Sciatic nerve (tissue), 2 donors: ENCODE data around the gene LRRC8C. TPM values are rescaled to one million over a fixed set of nuclear protein-coding genes. Genes with fewer than 3 reads are reported as not detected.
"Not testable (repeated sequence)": the region's sequence is repeated elsewhere in the genome, so short reads cannot be mapped to it uniquely, and the experiment has no call there.

Source experiments
- ATAC-seq: fragments of 200-7000 bp; cut with Tn5 transposase; one replicate; pipeline ENCODE4 v1.9.1; 2020; ENCODE audit warnings: mild to moderate bottlenecking, moderate library complexity
- DNase-seq: peaks from one replicate; pipeline ENCODE4 v3.0.0-alpha.2; 2020; ENCODE audit warnings: low spot score
- intact Hi-C: fragments of 100-400 bp; cut with DNase I; formaldehyde crosslinking; loops from one replicate; pipeline ENCODE4 v1.14.2; 2022
- total RNA-seq: library from RNA; stranded (reverse); fragmentation: NEBNext Ultra II Directional; extraction: Animal tissue kit (Norgen Biotek cat#: 25700); gene quantifications from one replicate; pipeline ENCODE4 v1.2.1, GENCODE V29; 2021
- donor health status: DM: no; HTN: no; CAD: no.
- donor health status: DM: no; HTN: no; CAD: no.

LRRC8C gene
- total RNA-seq, 1 donor from 2014 or later: 19.6 TPM

- no peak for DNase-seq
- intact Hi-C loops: no loop called here
- no peak for ATAC-seq
These were observed 57.7 kb downstream of the LRRC8C start for GRCh38 chr1:89690595-89690994.

DNA sequence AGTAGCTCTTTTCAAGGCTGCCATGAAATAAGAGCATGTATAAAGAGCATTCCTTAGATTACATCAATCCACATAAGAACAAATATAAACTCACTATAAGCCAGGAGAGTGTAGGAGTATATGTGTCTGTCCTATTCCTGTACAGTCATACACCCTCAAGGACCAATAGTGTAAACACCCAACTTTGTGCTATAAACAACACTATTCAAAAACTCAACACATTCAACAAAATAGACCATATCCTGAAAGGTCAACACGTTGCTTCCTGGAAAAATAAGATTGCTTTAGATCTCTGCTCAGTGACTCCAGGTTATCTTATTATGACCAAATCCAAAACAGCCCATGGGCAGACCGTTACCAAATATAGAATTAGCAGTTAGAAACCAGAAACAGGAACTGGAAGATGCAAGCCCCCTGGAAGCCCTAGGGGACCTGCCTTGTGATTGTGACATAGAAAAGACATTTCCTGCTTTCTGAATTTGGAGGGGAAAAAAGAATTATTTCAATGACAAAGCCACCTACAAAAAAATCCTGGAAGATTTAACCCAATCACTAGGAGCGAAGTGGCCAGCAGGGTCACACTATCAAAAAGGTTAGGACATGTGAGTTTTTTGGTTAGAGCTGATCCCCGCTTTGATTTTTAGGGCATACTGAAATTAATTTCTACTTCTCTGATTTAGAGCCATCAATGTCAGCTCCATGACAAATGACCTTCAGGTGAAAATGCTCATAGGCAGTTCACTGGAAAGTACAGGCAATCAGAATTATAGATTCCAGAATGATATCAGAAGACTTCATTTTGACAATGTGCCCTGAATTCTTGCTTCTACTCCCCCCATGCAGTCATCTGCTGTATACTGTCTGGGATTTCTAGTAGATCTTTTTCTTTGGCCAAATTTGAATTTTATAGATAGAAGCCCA, 59.9 kb downstream of the LRRC8C start:
- intact Hi-C loops: no loop called here
- ATAC-seq: peak; percentile 67

GRCh38 chr1:89695847-89696246, 62.9 kb downstream of the LRRC8C start:
- no peak for DNase-seq
- intact Hi-C loops: no loop called here
- ATAC-seq: no peak

More for the DNA sequence above, 59.9 kb downstream of the LRRC8C start:
- no peak for DNase-seq

GRCh38 chr1:89697383-89697782, 64.5 kb downstream of the LRRC8C start:
- intact Hi-C loops: no loop called here
- no peak for DNase-seq
- no peak for ATAC-seq

- ATAC-seq: no peak
- no peak for DNase-seq
- intact Hi-C loops: no loop called here
These were observed 65.2 kb downstream of the LRRC8C start for GRCh38 chr1:89698020-89698560.

GRCh38 chr1:89698624-89699023, 65.7 kb downstream of the LRRC8C start:
- no peak for DNase-seq
- ATAC-seq: no peak
- intact Hi-C loops: no loop called here

- ATAC-seq (no peak), DNase-seq (no peak)
- intact Hi-C loops: no loop called here
These were observed 66.6 kb downstream of the LRRC8C start for GRCh38 chr1:89699451-89699986.

DNA sequence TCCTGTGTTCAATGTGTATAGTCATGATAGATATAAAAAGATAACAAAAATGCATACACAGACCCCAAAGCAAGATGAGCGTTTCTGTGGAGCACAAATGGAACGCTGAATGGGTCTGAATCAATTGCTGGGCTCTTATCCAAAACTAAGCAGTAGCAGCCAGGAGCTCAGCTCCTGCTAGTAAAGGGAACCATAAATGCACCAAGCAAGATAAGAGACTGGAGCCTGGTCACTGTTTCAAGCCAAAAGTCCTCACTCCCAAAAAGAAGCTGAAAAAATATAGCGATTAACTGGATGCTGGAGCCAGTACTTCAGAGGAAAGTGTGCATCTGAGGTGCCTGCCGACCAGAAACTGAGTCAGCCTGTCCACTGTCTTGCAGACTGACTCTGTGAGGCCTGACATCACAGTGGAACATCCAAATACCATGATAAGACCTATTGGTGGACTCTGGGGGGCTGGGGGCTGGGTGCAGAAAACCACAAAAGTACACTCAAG, 68.9 kb downstream of the LRRC8C start:
- DNase-seq (no peak), ATAC-seq (no peak)
- intact Hi-C loops: no loop called here

- intact Hi-C loops: no loop called here
- ATAC-seq (no peak), DNase-seq (no peak)
These were observed 69.7 kb downstream of the LRRC8C start for GRCh38 chr1:89702520-89703045.

DNA sequence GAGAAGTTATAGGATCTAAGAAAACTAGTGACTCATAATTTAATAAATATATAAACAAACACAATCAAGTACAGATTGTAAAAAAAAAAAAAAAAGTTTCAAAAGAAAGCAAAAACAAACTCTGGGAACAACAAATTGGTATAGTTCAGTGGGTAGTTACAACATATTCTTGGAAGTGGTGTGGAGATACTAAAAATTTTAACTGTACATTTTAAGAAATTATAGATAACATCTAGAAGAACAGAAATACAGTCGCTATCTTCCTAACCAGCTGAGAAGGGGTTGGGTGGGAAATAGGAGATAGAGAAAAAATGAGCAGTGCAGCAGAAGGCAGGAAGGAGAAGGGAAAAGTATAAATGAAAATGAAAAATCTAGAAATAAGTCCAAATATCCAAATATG, 70.5 kb downstream of the LRRC8C start:
- intact Hi-C loops: no loop called here
- ATAC-seq (no peak), DNase-seq (no peak)

GRCh38 chr1:89704014-89704413, 71.1 kb downstream of the LRRC8C start:
- no peak for DNase-seq
- ATAC-seq: no peak
- intact Hi-C loops: no loop called here

DNA sequence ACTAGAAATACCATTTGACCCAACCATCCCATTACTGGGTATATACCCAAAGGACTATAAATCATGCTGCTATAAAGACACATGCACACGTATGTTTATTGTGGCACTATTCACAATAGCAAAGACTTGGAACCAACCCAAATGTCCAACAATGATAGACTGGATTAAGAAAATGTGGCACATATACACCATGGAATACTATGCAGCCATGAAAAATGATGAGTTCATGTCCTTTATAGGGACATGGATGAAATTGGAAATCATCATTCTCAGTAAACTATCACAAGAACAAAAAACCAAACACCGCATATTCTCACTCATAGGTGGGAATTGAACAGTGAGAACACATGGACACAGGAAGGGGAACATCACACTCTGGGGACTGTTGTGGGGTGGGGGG, 72.0 kb downstream of the LRRC8C start:
- DNase-seq, intact Hi-C loops, ATAC-seq: not testable (repeated sequence)

GRCh38 chr1:89705901-89706699, 73.2 kb downstream of the LRRC8C start:
- no peak for DNase-seq
- no peak for ATAC-seq
- intact Hi-C loops: no loop called here

DNA sequence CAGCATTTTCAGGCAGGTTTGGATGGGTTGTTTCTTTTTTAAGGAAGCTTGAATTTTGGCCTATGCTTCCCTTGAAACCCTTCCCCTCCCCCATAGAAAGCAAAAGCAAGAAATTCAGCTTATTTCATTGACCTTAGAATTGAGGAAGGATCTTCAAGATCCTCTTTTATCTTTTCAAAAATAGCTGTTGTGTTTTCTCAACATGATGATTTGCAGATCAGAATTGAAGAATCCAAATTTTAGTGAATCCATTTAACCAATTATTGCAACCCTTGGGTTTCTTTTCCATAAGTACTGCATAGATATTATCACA, 73.7 kb downstream of the LRRC8C start:
- ATAC-seq (no peak), DNase-seq (no peak)
- intact Hi-C loops: no loop called here

DNA sequence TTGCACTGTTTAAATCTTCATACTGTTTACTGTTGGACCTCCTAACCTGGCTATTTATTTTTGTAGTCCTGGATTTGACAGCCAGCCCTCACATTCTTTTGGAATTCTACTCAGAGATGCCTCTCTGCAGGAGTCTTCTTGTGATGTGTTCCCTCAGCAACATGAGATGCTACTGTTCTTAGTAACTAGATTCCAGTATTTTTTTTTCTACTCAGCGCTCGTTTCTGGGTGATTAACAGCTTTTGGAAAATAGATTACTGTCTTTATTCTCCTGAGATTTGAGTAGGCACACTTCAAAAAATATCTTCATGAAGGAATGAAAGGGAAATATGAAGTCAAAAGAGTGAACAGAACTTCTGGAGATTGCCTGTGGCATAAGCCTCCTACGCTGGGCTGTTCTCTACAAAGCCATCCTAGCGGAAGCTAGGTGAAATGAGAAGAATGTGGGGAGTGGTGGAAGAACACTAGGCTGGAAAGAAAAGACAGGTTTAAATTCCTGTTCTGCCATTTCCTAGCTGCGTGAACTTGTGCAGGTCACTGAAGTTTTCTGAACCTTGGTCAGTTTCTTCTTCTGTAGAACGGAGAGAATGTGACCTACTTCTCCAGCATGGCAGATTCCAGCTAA, 75.9 kb downstream of the LRRC8C start:
- DNase-seq (no peak), ATAC-seq (no peak)
- intact Hi-C loops: no loop called here

DNA sequence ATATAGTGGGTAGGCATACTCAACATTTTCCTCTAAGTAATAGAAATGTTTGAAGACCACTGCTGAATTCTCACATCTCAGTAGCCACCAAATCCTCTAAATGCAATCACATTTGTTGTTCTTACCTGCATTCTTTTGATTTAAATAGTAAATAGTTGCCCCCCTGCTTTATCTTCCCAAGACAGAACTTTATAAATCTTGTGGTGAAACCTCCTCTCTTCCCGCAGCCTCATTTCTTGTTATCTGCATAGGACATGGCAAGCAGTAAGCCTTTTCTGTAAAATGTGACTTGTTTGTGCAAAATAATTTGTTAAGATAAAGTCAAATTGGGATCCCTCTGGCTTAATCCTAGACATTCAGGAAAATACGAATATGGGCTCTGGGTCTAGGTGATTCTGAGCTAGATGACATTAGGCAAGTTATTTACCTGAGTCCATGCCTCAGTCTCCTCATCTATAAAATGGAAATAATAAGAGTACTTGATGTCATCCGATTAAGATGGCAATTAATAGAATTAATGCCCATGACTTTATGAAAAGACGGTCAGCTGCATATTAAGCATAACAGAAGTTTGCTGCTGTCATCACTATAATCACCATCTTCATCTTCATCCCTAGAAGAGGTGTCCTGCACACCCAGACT, 77.7 kb downstream of the LRRC8C start:
- intact Hi-C loops: no loop called here
- ATAC-seq: no peak
- DNase-seq: no peak

- DNase-seq (no peak), ATAC-seq (no peak)
- intact Hi-C loops: no loop called here
These were observed 78.3 kb downstream of the LRRC8C start for GRCh38 chr1:89711140-89711778.

DNA sequence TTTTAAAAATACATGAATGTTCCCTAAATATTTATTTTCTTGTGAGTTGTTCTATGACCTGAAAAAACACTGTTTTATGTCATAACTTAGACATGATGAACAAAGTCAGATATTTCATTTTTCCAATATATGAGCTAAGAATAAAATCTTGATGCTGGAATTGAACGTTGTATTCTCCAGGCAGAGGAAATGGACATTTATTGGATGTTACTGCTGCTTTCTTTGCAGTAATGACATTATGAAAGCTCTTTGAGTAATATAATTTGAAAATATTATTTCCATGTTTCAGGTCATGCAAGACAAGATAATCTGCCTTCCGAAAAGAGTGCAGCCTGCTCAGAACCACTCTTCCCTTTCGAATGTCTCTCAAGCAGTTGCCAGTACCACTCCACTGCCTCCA, 79.5 kb downstream of the LRRC8C start:
- no peak for ATAC-seq
- DNase-seq: no peak
- intact Hi-C loops: no loop called here
